ENCODE results near the gene CDY2A.
"Not testable (repeated sequence)": the region's sequence is repeated elsewhere in the genome, so short reads cannot be mapped to it uniquely, and the experiment has no call there.

CDY2A gene, protein sequence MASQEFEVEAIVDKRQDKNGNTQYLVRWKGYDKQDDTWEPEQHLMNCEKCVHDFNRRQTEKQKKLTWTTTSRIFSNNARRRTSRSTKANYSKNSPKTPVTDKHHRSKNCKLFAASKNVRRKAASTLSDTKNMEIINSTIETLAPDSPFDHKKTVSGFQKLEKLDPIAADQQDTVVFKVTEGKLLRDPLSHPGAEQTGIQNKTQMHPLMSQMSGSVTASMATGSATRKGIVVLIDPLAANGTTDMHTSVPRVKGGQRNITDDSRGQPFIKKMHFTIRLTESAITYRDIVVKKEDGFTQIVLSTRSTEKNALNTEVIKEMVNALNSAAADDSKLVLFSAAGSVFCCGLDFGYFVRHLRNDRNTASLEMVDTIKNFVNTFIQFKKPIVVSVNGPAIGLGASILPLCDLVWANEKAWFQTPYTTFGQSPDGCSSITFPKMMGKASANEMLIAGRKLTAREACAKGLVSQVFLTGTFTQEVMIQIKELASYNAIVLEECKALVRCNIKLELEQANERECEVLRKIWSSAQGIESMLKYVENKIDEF

DNA sequence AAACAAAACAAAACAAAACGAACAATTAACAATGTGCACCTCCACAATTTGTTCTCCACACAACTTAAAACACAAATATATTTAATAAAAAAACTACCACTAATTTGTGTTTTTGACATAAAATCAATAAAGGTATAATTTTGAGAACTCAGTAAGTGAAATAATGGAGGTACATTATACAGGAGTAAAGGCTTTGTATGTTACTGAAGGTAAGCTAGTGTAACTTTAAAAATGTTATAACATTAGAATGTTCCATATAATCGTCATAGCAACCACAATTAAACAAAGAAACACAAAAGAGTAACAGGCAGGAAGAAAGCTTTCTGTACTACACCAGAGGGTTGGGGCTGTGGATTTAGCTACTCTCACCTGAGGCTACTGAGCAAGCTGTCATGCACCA lies at the start of gene CDY2A:
TSS of gene CDY2A (plus strand) at position 301 of the 400 bp plus-strand sequence. CDS start 328 bp downstream, outside the sequence.
- not testable (repeated sequence) for DNase-seq

GRCh38 chrY:17997586-17997985 lies 28.0 kb upstream of the CDY2A start:
- DNase-seq = not testable (repeated sequence)

DNA sequence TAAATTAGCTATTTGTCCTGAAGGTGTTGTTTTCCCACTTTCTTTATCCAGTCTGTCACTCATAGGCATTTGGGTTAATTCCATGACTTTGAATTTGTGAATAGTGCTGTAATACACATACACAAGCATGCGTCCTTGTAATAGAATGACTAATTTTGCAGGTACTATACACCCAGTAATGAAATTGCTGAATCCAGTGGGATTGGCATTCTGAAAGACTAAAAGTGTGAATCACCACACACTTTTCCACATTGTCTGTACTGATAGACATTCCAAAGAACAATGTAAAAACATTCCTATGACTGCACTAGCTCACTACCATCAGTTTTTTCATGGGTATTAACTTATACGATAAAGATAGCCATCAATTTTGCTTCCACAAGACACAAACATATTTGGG lies 27.3 kb upstream of the CDY2A start:
- DNase-seq = not testable (repeated sequence)

DNA sequence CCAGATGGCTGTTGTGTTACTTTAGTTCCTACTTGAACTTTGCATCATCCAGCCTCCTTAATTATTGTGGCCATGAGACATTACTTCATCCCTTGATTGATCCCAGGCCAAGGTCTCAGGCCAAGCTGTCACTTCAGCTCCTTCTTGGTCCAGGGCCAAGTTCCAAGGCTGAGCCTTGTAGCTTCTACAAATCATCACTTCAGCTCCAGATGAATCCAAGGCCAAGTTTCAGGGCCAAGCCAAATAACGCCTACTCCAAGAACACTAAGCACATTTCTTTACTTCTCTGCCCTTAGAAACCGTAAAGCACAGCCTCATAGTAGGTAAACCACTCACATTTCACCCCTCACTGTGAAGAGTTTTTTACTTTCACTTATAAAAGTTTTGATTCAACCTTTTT lies 1.7 kb upstream of the CDY2A start:
- DNase-seq = not testable (repeated sequence)

DNA sequence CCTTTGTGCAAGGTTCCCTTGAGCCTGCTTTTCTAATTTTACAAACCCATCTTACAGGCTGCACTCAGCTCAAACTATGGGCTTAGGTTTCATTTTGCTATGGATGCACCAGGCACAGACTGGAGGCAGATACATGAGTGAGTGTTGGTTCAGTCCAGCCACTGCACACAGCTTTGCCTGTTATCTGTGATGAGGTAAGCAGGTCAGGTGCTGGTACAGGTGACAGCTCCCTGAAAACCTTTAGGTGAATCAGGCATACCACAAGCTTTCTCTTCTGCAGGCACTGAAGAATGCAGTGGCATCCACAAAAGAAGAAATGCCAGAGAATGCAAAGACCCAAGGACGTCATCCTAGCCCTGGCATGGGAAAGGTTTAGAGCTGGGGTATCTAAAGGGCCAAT lies 3.3 kb downstream of the CDY2A start:
- not testable (repeated sequence) for DNase-seq

GRCh38 chrY:18030178-18030577 lies 4.6 kb downstream of the CDY2A start:
- DNase-seq = not testable (repeated sequence)

GRCh38 chrY:18034100-18034814 lies 8.7 kb downstream of the CDY2A start:
- not testable (repeated sequence) for DNase-seq

DNA sequence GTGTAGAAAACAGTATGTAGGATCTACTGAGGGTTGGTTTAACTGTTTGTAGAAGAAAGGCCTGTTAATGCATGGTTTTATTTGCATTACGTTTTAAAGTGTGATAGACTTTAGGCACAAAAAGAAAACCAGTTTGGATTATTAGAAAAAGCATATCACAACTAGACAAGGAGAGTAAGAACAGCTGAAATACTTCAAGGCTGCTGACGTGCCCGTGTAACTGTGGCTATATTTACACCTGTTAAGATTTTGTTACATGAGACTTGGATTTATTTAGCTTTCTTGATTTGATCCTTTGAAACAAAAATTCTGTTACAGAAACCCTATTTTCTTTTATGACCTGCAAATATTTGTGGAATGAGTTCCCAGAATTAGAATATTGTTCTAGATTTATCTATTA lies 9.3 kb downstream of the CDY2A start:
- not testable (repeated sequence) for DNase-seq

GRCh38 chrY:18044990-18045389 lies 19.4 kb downstream of the CDY2A start:
- not testable (repeated sequence) for DNase-seq

GRCh38 chrY:18048149-18049040 lies 22.8 kb downstream of the CDY2A start:
- not testable (repeated sequence) for DNase-seq

- DNase-seq = not testable (repeated sequence)
Observed at GRCh38 chrY:18049061-18049460, 23.5 kb downstream of the CDY2A start.

DNA sequence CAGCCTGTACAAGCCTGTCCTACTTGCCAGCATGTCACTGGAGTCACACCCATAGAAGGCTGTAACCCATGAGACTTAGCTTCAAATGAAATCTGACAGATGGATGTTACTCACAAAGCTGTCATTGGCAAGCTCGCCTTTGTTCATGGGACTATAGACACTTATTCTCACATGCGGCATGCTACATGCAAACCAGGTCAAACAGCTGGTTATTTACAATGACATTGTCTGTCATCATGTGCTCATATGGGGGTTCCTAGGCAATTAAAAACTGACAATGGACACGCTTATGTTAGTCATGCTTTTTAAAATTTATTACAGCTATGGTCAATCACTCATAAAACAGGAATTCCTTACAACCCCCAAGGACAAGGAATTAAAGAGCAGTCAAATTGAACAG lies 30.9 kb downstream of the CDY2A start:
- not testable (repeated sequence) for DNase-seq

DNA sequence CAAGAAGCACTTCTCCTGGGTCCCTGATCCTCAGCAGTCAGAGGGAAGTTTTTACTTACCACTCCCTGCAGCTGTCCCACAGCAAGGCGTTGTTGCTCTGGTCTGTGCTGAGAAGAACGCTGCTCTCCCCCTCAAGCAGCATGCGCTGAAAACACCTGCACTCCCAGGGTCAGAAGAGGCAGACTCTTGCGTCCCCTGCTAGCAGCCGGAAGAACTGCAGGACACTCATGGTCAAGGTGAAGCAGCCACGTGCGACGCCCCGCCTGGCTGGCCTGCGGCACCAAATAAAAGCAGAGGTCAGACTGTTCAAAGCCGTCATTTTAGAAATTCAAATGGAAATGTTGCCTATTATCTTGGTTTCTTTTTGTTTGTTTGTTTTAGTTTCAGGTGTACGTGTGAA lies 47.9 kb downstream of the CDY2A start:
- not testable (repeated sequence) for DNase-seq

Data from fibroblast of upper back skin (primary cell).